Right lobe of liver (tissue), 4 donors: ENCODE measurements around the gene NHSL2.

Experiments
- POLR2A ChIP-seq: fragments of 450-650 bp; IDR thresholded peaks from one replicate; pipeline ENCODE4 v1.6.1; 2017; ENCODE audit warnings: antibody characterized with exemption, mild to moderate bottlenecking
- TF ChIP-seq, protein P1 (sequence below), 4 donors: fragments of 200-600 bp in 3 of 4; fragments of 450-650 bp in 1 of 4; IDR thresholded peaks; one replicate each; pipeline versions ENCODE4 v1.5.1 to v1.8.0; 2016 to 2022; ENCODE audit warnings: antibody characterized with exemption in 4 of 4, mild to moderate bottlenecking in 2 of 4
- donor health status: DM: no; HTN: no; CAD: no.
- donor health status: DM: no; HTN: no; CAD: no.
- donor health status: DM: no; HTN: yes; CAD: no.

DNA sequence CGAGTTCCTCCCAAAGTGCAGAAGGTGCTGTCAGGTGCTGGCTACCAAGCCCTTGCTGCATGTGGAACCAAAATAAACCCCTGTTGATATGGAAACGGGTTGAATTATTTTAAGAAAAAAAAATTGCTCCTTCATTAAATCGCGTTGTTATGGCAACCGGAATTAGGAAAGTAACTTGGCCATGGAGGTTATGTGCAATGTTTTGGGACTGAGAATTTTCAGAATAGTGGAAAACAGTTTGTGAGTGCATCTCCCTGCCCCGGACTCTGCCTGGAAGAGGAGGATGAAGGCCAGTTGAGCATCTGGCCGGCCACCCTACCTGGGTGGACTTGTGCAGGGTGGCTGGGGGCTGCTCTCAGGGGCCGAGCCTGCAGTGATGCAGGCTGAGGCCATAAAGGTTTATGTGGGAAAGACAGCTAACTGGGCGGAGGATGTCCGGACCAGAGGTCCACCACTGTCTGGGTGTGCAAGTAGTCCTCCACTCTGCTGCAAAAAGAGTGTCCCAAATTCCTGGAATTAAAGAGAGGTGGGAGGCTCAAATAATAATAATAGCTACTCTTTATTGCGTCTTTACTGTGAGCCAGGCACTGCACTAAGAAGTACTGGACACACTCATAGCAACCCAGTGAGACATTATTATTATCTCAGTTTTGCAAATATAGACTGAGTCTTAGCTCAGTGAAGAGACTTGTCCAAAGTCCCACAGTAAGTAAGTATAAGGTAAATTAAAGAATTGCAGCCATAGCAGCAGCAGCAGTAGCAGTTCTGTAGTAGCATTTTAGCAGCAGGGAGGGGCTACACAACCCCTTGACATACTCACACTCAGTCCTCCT lies 200.4 kb downstream of the NHSL2 start:
- TF ChIP-seq, protein P1, sequence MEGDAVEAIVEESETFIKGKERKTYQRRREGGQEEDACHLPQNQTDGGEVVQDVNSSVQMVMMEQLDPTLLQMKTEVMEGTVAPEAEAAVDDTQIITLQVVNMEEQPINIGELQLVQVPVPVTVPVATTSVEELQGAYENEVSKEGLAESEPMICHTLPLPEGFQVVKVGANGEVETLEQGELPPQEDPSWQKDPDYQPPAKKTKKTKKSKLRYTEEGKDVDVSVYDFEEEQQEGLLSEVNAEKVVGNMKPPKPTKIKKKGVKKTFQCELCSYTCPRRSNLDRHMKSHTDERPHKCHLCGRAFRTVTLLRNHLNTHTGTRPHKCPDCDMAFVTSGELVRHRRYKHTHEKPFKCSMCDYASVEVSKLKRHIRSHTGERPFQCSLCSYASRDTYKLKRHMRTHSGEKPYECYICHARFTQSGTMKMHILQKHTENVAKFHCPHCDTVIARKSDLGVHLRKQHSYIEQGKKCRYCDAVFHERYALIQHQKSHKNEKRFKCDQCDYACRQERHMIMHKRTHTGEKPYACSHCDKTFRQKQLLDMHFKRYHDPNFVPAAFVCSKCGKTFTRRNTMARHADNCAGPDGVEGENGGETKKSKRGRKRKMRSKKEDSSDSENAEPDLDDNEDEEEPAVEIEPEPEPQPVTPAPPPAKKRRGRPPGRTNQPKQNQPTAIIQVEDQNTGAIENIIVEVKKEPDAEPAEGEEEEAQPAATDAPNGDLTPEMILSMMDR (IDR thresholded peaks at IDR 0.05): no peak
- no peak for TF ChIP-seq POLR2A
